IPS DF 4.7 (cell line): ENCODE results near the gene PDHX.
"Not testable (repeated sequence)": the region's sequence is repeated elsewhere in the genome, so short reads cannot be mapped to it uniquely, and the experiment has no call there.

Experiments
- DNase-seq: peaks from one replicate; pipeline ENCODE4 v3.0.0-alpha.2; 2013; ENCODE audit warnings: low spot score; ENCODE audit errors: extremely low read depth

Gene PDHX

GRCh38 chr11:34916015-34916842 is at the start of gene PDHX, which contains the start of gene APIP:
Gene PDHX (plus strand): TSS chr11:34916618. CDS start chr11:34916656, 38 bp downstream.
Gene APIP (minus strand): TSS chr11:34916379. CDS start chr11:34916284, 95 bp downstream.
- peak; percentile 71 for DNase-seq

GRCh38 chr11:34869425-34869824 is 47.0 kb upstream of the PDHX start:
- peak; percentile 11 for DNase-seq

GRCh38 chr11:34870548-34871196 is 45.7 kb upstream of the PDHX start:
- DNase-seq = no peak

- DNase-seq = no peak
These were observed 42.2 kb upstream of the PDHX start for GRCh38 chr11:34874202-34874601.

GRCh38 chr11:34877375-34877975 is 38.9 kb upstream of the PDHX start:
- DNase-seq = no peak

GRCh38 chr11:34881900-34882299 is 34.5 kb upstream of the PDHX start:
- DNase-seq = no peak

GRCh38 chr11:34886609-34887008 is 29.8 kb upstream of the PDHX start:
- DNase-seq = no peak

GRCh38 chr11:34887260-34887659 is 29.2 kb upstream of the PDHX start:
- no peak for DNase-seq

- DNase-seq = no peak
These were observed 26.3 kb upstream of the PDHX start for GRCh38 chr11:34890089-34890488.

- DNase-seq = no peak
These were observed 25.6 kb upstream of the PDHX start for GRCh38 chr11:34890812-34891211.

- no peak for DNase-seq
These were observed 24.8 kb upstream of the PDHX start for GRCh38 chr11:34891611-34892010.

- no peak for DNase-seq
These were observed 23.0 kb upstream of the PDHX start for GRCh38 chr11:34893416-34893815.

GRCh38 chr11:34896191-34896590 is 20.2 kb upstream of the PDHX start:
- not testable (repeated sequence) for DNase-seq

- DNase-seq = no peak
These were observed 19.1 kb upstream of the PDHX start for GRCh38 chr11:34897171-34897870.

GRCh38 chr11:34898474-34898873 is 17.9 kb upstream of the PDHX start:
- no peak for DNase-seq

GRCh38 chr11:34899633-34900016 is 16.8 kb upstream of the PDHX start:
- no peak for DNase-seq

- DNase-seq = no peak
These were observed 11.9 kb upstream of the PDHX start for GRCh38 chr11:34904421-34904955.

- no peak for DNase-seq
These were observed 10.8 kb upstream of the PDHX start for GRCh38 chr11:34905666-34906065.

- no peak for DNase-seq
These were observed 8.4 kb upstream of the PDHX start for GRCh38 chr11:34907934-34908593.

- DNase-seq = no peak
These were observed 7.0 kb upstream of the PDHX start for GRCh38 chr11:34909415-34909814.

GRCh38 chr11:34909955-34910354 is 6.5 kb upstream of the PDHX start:
- DNase-seq = no peak
